HG03575 (cell line): ENCODE data around the gene SLC35G3.
"Not testable (repeated sequence)": the region's sequence is repeated elsewhere in the genome, so short reads cannot be mapped to it uniquely, and the experiment has no call there.

Experiments used
- ATAC-seq: cut with Tn5 transposase; IDR thresholded peaks from one replicate; pipeline ENCODE4 v1.9.1; 2021; ENCODE audit not compliant: unreplicated experiment, insufficient number of reproducible peaks, low FRiP score; ENCODE audit errors: extremely low read depth

Gene SLC35G3

DNA sequence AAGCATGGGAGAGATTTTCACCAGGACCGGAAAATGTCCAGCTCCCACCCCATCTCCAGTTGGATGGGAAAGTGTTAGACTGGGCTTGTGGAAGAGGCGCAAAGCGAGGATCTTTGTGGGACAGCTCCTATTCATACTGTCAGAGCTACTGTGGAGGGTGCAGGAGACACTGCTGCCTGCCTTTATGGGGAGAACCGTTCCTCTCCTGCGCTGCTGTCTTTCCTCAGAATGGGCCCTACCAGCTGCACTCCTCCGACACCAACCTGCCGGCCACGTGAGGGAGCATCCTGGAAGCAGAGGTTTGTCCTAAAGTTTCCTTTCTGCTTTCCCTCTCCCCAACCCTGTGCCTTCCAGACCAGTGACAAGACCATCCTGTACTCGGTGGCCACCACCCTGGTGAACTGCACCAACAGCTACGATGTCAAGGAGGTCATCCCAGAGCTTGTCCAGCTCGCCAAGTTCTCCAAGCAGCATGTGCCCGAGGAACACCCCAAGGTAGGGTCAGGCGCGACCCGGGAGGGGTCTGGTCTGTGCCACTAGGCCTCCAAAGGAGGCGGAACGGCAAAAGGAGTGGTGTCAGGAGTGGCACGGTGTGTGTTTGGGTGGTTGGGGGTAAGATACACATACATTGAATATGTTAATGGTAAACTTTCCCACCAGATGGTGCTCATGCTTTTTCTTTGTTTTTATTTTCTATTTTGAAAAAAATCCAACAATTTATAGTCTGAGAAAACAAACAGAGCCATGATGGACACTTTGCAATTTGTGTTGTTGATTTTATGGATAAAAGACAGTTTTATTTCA lies 23.0 kb downstream of the SLC35G3 start:
- no peak for ATAC-seq

DNA sequence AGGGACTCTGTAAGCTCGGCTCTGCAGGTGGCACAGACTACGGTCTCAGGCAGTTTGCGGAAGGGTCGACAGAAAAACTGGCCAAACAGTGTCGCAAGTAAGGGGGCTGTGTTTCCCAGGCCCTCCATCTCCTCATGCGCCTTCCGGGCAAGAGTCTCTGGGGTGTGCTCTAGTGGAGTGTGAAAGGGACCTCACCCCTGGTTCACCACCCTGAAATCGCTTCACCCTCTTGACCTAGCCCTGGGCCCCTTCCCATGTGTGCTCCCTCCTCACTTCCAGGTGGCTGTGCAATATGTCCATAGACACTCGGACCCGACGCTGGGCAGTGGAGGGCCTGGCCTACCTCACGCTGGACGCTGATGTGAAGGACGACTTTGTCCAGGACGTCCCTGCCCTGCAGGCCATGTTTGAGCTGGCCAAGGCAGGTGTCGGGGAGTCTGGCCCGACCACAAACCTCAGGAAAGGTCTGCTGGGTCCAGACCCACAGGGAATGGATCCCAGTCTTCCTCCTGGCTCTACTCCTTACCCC lies 24.3 kb downstream of the SLC35G3 start:
- ATAC-seq = no peak

DNA sequence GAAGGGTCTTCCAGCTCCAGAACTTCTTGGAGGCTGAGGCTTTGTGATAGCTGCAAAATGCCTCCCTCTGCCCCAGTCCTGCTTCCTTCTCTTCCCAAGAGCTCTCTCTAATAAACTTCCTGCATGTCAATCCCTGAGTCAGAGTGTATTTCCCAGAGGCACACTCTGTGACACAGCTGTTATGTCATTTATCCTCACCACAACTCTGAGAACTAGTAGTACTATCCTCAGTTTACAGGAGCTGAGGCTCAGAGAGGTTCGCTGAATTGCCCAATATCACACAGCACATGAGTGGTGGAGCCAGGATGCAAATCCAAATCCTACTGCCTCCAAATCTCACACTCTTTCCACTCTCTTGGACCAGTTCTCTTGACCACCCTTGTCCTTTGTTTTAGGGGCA lies 26.5 kb downstream of the SLC35G3 start:
- no peak for ATAC-seq

DNA sequence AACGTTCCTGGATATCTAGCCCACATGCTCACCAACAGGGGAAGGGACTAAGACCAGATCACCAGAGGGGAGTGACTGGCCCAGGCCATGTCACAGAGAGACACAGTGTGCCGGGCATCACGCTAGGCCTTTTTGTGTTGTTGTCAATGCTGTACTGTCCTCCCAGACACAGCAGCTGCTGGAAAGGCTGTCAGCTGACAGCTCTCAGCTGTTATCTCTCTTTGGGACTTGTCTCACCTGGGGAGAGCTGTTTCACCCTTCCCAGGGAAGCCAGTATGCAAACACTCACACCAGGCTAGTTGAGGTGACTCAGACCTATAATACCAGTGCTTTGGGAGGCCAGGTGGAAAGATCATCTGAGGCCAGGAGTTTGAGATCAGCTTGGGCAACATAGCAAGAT lies 27.1 kb downstream of the SLC35G3 start:
- no peak for ATAC-seq

DNA sequence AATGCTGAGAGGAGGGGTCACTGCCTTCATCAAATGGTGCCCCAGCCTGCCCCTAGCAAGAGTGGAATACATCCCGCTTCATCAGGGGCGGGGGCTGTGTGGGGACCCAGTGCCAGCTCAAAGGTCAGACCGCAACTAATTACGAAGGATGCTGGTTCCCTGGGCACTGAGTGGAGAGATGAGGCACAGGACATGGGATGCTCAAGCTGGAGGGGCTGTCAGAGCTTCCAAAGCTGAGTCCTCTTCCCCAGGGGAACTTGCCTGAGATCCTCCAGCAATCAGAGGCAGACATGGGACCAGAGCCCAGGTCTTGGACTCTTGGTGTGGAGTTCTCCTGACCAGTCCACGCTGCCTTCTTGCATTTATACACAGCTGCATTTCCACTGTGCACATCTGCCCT lies 27.7 kb downstream of the SLC35G3 start:
- no peak for ATAC-seq

DNA sequence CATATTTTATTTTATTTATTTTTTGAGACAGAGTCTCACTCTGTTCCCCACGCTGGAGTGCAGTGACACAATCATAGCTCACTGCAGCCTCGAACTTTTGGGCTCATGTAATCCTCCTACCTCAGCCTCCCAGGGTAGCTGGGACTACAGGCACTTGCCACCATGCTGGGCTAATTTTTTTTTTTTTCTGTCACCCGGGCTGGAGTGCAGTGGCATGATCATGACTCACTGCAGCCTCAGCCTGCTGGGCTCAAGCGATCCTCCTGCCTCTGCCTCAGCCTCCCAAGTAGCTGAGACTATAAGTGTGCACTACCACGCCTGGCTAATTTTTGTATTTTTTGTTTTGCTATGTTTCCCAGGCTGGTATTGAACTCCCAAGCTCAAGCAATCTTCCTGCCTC lies 29.5 kb downstream of the SLC35G3 start:
- ATAC-seq = no peak

DNA sequence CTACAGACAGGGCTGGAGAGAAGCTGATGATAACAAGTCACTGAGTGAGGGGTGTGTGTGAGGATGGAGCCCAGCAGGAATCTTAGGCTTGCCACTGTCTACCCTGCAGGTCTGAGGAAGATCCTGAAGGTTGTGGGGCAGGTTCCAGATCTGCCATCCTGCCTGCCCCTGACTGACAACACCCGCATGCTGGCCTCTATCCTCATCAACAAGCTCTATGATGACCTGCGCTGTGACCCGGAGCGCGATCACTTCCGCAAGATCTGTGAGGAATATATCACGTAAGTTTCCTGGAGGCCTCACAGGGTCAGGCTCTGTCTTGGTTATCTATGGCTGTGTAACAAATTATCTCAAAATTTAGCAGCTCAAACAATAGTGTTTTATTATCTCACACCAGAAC lies 30.3 kb downstream of the SLC35G3 start:
- no peak for ATAC-seq

DNA sequence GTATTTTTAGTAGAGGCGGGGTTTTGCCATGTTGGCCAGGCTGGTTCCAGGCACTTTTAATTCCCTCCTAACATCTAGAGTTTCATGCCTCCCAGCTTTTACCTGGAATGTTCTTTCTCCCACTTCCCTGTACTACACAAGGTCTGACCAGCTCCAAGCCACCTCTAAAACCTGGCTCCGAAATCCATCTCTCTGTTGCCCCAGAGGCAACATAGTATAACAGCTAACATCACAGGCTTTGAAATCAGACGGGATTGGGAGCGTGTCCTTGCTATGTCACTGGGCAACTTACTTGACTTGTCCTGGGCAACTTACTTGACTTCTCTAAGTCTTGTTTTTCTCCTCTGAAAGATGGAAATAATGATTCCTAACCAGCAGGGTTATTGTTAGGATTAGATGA lies 31.4 kb downstream of the SLC35G3 start:
- ATAC-seq = no peak

DNA sequence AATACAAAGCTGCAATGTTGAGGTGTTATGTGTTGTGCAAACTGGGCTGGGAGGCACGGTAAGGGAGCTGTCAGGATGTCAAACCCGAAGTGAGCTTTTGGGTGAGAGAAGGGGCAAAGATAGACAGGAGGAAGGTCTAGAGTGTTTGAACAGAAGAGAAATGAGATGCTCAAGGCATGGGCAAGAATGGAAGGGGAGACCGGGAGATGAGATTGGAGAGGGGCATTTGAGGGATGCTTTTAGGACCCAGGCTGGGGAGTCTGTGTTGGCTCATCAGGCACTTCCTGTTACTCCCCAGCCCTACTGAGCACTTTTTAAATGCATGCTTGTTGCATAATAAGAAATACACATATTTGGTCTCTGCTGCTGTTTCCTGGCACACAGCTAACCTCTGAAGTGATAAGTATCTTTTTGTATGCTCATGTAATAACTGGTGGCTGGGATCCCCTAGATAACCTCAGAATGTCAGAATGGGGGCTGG lies 32.9 kb downstream of the SLC35G3 start:
- no peak for ATAC-seq

DNA sequence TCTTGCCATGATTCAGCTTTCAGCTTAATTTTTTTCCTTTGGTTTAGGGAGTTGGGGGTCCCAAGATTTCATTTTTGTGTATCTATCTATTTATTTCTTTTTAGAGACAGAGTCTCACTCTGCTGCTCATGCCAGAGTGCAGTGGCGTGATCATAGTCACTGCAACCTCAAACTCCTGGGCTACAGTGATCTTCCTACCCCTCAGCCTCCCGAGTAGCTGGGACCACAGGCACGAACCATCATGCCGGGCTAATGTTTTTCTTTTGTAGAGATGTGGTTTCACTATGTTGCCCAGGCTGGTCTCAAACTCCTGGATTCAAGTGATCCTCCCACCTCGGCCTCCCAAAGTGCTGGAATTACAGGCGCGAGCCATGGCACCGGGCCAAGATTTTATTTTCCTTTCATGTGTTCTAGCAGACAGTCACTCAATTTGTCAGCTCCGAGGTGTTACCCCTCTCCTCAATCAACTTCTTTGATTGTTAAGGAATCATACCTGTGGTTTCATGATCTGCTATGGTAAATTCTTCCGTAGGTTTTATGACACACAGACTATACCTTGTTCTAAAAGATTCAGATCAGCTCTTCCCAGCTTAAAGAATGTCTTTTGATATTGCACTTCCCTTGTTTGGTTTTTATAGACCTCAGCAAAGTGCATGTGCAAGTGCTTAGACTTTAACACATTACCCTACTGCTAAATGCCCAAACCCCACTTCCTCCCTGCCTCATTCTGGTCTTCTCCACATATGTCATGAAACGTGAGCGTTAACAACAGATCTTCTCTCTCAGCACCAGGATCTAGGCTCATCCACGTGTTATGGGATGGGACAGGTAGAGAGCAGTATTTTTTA lies 33.6 kb downstream of the SLC35G3 start:
- ATAC-seq = no peak

DNA sequence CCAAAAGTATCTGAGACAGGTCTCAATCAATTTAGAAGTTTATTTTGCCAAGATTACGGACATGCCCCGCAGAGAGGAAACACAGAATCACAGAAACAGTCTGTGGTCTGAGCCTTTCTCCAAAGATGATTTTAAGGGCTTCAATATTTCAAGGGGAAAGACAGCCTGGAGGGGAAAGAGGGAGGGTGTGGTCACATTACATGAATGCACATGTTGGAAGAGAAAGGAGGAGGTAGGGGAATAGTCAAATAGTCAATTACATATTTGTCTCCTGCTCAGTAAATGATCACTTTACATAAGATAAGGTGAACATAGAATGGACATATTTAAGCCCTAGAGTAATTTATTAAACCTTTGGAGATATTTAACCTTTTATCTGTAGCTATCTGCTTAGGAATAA lies 34.3 kb downstream of the SLC35G3 start:
- ATAC-seq = no peak

DNA sequence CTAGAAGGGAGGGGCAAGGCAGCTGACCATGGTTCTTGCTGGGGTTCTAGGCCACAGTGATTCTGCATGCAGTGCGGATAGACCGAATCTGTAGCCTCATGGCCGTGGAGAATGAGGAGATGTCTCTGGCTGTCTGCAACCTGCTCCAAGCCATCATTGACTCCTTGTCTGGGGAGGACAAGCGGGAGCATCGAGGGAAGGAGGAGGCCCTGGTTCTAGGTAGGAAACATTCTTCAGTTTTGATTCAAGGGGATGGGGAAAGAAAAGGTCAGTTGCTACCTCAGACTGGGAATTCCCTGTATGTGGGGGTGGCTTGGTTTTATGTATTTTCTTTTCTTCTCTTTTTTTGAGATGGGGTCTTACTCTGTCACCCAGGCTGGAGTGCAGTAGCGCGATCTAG lies 38.9 kb downstream of the SLC35G3 start:
- ATAC-seq = no peak

DNA sequence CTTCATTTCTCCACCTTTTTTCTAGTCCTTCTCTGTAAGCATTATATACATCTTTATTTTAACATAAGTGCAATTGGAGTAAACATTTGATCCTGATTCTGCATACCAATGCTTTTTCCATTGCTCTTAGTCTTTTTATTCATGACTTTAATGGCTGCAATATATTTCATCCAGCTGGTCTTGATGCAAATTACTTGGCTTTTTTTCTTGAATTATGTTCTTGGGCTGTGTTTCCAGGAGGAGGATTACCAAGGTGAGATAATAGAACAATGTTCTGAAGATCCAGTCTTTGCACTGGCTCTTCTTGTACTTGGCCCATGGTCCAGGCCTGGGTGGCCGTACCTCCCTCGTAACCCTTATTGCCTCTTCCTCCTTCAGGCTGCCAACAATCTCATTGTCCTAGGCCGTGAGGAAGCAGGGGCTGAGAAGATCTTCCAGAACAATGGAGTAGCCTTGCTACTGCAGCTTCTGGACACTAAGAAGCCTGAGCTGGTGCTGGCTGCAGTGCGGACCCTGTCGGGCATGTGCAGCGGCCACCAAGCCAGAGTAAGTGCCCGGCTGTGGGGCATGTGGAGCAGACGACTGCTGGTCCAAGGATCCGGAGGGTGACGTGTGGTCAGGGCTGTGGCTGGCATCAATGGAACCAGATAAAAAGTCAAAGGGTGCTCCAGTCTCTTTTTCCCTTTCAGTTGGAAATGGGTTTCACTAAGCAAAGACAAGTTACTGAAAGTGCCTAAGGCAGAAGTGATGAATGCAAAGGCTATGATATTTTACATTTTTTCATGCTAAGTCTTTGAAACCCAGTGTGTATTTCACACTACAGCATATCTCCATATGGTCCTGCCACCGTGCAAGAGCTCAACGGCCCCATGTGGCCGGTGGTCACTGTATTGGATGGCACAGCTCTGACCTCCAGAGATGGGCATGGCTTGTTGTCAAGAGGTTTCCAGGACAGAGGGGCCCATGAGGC lies 39.7 kb downstream of the SLC35G3 start:
- no peak for ATAC-seq

DNA sequence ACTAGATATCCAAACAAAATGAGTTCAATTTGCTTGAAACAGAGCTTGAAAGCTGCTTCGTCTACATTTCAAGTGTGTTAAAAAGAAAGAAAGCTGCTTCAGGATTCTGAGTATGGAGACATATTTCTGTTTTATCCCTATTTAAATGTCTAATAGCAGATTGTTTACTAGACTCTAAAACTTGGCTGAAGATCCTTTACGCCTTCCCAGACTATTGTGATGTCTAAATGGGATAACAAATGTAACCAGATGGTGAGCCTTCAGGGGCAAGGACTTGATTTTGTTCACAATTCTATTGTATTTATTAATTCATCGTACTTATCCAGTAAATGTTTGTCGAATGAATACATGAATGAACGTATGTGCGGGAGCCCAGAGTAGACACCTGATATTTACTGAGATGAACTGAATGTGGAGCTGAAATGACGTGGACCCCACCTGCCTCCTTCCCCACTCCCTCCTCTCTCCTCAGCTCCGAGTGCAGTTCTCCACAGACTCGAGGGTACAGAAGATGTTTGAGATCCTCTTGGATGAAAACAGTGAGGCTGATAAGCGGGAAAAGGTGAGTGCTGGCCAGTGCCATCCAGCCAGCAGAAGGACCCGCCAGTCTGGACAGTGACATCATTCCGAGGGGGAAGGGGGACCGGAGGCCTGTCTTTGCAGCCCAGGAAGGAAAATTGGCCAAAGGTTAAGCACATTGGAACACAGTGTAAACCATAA lies 41.6 kb downstream of the SLC35G3 start:
- ATAC-seq = no peak

DNA sequence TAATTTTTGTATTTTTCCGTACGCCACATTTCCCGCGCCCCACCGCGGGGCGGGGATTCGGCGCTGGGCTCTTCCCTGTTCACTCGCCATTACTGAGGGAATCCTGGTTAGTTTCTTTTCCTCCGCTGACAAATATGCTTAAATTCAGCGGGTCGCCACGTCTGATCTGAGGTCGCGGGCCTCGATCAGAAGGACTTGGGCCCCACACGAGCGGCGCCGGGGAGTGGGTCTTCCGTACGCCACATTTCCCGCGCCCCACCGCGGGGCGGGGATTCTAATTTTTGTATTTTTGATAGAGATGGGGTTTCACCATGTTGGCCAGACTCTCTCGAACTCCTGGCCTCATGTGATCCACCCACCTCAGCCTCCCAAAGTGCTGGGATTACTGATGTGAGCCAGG lies 43.1 kb downstream of the SLC35G3 start:
- ATAC-seq = not testable (repeated sequence)

DNA sequence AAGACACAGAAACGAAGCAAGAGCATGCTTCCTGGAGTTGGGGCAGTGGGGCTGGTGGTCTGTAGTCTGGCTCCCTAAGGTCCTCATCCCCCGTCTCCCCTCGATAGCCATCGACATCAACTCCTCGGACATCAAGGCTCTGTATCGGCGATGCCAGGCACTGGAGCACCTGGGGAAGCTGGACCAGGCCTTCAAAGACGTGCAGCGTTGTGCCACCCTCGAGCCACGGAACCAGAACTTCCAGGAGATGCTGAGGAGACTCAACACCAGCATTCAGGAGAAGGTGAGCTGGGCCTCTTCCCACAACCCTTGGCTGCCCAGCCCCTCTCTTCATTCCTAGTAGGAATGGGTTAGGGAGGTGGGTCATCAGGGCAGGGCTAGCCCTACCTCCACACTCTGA lies 44.3 kb downstream of the SLC35G3 start:
- ATAC-seq = no peak

DNA sequence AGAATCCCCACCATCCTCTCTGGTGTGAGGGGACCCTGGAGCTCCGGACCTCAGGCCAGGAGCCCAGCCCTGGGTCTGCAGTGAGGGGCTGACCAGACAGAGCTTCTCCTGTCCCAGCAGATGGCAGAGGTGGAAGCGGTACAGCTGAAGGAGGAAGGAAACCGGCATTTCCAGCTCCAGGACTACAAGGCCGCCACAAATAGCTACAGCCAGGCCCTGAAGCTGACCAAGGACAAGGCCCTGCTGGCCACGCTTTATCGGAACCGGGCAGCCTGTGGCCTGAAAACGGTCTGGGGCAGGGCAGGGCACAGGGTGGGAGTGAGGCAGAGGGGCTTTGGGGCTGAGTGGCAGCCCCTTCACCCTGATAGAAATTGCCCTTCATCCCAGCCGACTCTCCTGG lies 46.0 kb downstream of the SLC35G3 start:
- ATAC-seq = no peak

DNA sequence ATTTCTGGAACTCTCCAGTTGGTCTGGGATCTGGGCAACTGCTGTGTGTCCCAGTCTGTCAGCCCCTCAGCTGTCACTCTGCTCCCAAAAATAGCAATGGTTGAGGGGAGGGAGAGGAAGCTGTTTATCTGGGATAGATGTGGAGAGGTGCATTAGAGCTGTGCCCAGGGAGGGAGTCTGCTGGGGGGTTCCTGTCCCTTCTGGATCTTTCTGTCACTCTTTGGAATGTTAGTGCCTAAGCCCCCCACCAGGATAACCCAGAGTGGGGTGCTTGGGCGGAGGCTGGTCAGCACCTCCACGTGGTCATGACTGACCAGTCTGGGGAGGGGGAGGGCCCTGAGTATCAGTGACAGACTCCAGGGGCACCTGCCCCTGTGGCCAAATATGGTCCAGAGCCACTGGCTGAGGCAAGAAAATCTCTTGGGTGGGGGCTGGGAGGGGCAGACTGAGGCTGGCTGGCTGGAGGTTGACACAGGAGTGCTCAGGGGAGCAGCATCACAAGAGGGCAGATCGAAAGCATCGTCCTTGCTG lies 46.8 kb downstream of the SLC35G3 start, which contains the start of gene UNC45B:
Gene UNC45B, plus strand, starts transcription at position 443 of the 531 bp plus-strand sequence. CDS start 447 bp downstream, outside the sequence.
- no peak for ATAC-seq
